NCI-H2081 (cell line): ENCODE measurements around the gene ZNF567.

Source experiments
- DNase-seq, 2 experiments: peaks; one replicate each; lab custom pipeline; 2025; lab: John Stamatoyannopoulos, UW

The ZNF567 gene

GRCh38 chr19:36750066-36750691, 62.8 kb downstream of the ZNF567 start:
- no peak for DNase-seq
